Heart left ventricle (tissue), 13 donors: ENCODE data around the gene ASRGL1.

Experiments used
- POLR2A ChIP-seq, 2 donors: fragments of 450-650 bp; IDR thresholded peaks; one replicate each; pipeline ENCODE4 v1.6.1; 2017; ENCODE audit warnings: antibody characterized with exemption in 2 of 2, mild to moderate bottlenecking in 2 of 2, moderate library complexity in 2 of 2
- TF ChIP-seq, protein P1 (sequence below), 12 donors: fragments of 200-600 bp; sonication (generic) in 4 of 12; IDR thresholded peaks; one replicate each; pipeline versions ENCODE4 v1.5.0 to v1.8.0; 2018 to 2022; ENCODE audit warnings: antibody characterized with exemption in 12 of 12, mild to moderate bottlenecking in 5 of 12
- donor health status: ischemic (EF 13 %, LVEDD 7.1; RV severe dilation, severe dysfunction).
- donor health status: DM: no; HTN: yes; CAD: no.
- donor health status: DM: no; HTN: no; CAD: no.
- donor health status: ischemic (EF 25% LVEDD 6.9; RV normal size, moderate dysfunction).
- donor health status: ischemic (EF 25% LVEDD 5.7; RV mildly dilated, moderate dysfunction).
- donor health status: ischemic (EF 35%, LVEDD 5.7; RV mildly dilated, moderate dysfunction).
- donor health status: nonischemic (EF 11% LVEDD 7.7; RV severe dilation, severe dysfunction).
- donor health status: DM: yes; HTN: yes; CAD: no.
- donor health status: PGD.
- donor health status: ischemic (EF 29% LVEDD 5.4; RV normal size, mild dysfunction).
- donor health status: nonischemic (EF 23%, LVEDD 6.1; RV moderate dilation, normal function).

GRCh38 chr11:62433904-62434276, 96.6 kb downstream of the ASRGL1 start:
- TF ChIP-seq, protein P1, sequence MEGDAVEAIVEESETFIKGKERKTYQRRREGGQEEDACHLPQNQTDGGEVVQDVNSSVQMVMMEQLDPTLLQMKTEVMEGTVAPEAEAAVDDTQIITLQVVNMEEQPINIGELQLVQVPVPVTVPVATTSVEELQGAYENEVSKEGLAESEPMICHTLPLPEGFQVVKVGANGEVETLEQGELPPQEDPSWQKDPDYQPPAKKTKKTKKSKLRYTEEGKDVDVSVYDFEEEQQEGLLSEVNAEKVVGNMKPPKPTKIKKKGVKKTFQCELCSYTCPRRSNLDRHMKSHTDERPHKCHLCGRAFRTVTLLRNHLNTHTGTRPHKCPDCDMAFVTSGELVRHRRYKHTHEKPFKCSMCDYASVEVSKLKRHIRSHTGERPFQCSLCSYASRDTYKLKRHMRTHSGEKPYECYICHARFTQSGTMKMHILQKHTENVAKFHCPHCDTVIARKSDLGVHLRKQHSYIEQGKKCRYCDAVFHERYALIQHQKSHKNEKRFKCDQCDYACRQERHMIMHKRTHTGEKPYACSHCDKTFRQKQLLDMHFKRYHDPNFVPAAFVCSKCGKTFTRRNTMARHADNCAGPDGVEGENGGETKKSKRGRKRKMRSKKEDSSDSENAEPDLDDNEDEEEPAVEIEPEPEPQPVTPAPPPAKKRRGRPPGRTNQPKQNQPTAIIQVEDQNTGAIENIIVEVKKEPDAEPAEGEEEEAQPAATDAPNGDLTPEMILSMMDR (IDR thresholded peaks at IDR 0.05): no peak
- no peak for TF ChIP-seq POLR2A (IDR thresholded peaks at IDR 0.05)
